SH-SY5Y (cell line): ENCODE results near the gene SUCLA2.

Source experiments
- GATA2 ChIP-seq: IDR thresholded peaks from 2 replicates; pipeline ENCODE4 v1.6.1; 2011; ENCODE audit warnings: mild to moderate bottlenecking, low read depth, low read length
- GATA3 ChIP-seq: IDR thresholded peaks from 2 replicates; pipeline ENCODE4 v1.6.1; 2011; ENCODE audit warnings: low read depth, mild to moderate bottlenecking, low read length, moderate library complexity

- TF ChIP-seq GATA2 (no peak), GATA3 (no peak)
Measured at GRCh38 chr13:47990920-47991466, 10.1 kb downstream of the SUCLA2 start.
